Body of pancreas (tissue), 4 donors: ENCODE results near the gene DOCK3. TPM values are rescaled to one million over a fixed set of nuclear protein-coding genes. Genes with fewer than 3 reads are reported as not detected.

ENCODE experiments used
- ATAC-seq: fragments of 150-250 bp; one replicate; pipeline ENCODE4 v1.9.1; 2016
- DNase-seq, 4 donors: peaks; one replicate each; pipeline ENCODE4 v3.0.0-alpha.2; 2019
- H3K27ac ChIP-seq, 4 donors: fragments of 200-600 bp; sonication (generic); 1 replicate in 3 of 4; 2 replicates in 1 of 4; pipeline versions ENCODE4 v1.5.1 to v1.6.1; 2016 to 2019; ENCODE audit warnings: mild to moderate bottlenecking in 1 of 4, mixed read lengths in 1 of 4, moderate library complexity in 1 of 4
- H3K27me3 ChIP-seq, 2 donors: fragments of 200-600 bp; sonication (generic); one replicate each; pipeline ENCODE4 v1.6.0; 2016; ENCODE audit warnings: mild to moderate bottlenecking in 1 of 2
- H3K36me3 ChIP-seq, 2 donors: fragments of 200-600 bp; sonication (generic); replicated peaks in 1 of 2; 2 replicates each; pipeline ENCODE4 v1.5.1; 2016; ENCODE audit warnings: low read depth in 2 of 2; ENCODE audit not compliant: insufficient read depth in 1 of 2
- H3K4me1 ChIP-seq: fragments of 200-600 bp; sonication (generic); one replicate; pipeline ENCODE4 v1.6.0; 2016
- H3K4me3 ChIP-seq, 2 donors: fragments of 200-600 bp; sonication (generic); 1 replicate in 1 of 2; 2 replicates in 1 of 2; pipeline ENCODE4 v1.5.1; 2016 to 2019
- H3K9me3 ChIP-seq, 3 donors: fragments of 200-600 bp; sonication (generic); 1 replicate in 2 of 3; 2 replicates in 1 of 3; pipeline ENCODE4 v1.5.1; 2016
- CTCF ChIP-seq, 7 experiments: fragments of 450-650 bp in 4 of 7; fragments of 200-600 bp in 3 of 7; sonication (generic) in 3 of 7; IDR thresholded peaks; one replicate each; pipeline ENCODE4 v1.5.1; 2016 to 2019; ENCODE audit warnings: antibody characterized with exemption in 7 of 7
- POLR2A ChIP-seq, 3 donors: fragments of 450-650 bp; IDR thresholded peaks; one replicate each; pipeline ENCODE4 v1.6.1; 2016; ENCODE audit warnings: antibody characterized with exemption in 3 of 3, mild to moderate bottlenecking in 2 of 3
- WGBS, 2 donors: methylation state at CpG; one replicate each; pipeline ENCODE4 v1.1.5; 2017; 5-methylcytosine and 5-hydroxymethylcytosine counted together
- intact Hi-C: fragments of 100-400 bp; cut with DNase I; formaldehyde crosslinking; loops from one replicate; pipeline ENCODE4 v1.15.1; 2023
- total RNA-seq, 2 donors: library from RNA; depleted of rRNA; stranded (reverse); fragments of >200 nt; gene quantifications; one replicate each; pipeline ENCODE4 v1.1.0, GENCODE V29; 2016

Gene DOCK3
- total RNA-seq, 2 donors from 2014 or later, result 0.52 TPM; not detected in 1

GRCh38 chr3:50848308-50848707 is 173.6 kb downstream of the DOCK3 start:
- 89 to 93% methylated on average over 5 of the region's 5 CpGs for WGBS, 2 donors
- Histone ChIP-seq H3K27ac (no peak overlapping the region), H3K27me3 (no peaks in the 10 kb centered on the region), H3K36me3 (no peaks in the 10 kb centered on the region), H3K4me3 (no peak overlapping the region), H3K9me3 (peaks cover 0 to 17% (median 0%) of the 10 kb centered on the region in 3 donors), H3K4me1 (no peaks in the 10 kb centered on the region)
- intact Hi-C loops, result no loop called here
- TF ChIP-seq CTCF (IDR thresholded peaks at IDR 0.05), result no peak
- TF ChIP-seq POLR2A (IDR thresholded peaks at IDR 0.05), result no peak
- ATAC-seq, result no peak
- DNase-seq, result no peak

- no peaks in the 10 kb centered on the region for H3K4me1 ChIP-seq
- TF ChIP-seq CTCF (IDR thresholded peaks at IDR 0.05) (no peak), POLR2A (IDR thresholded peaks at IDR 0.05) (no peak)
- H3K27ac ChIP-seq, result no peak overlapping the region
- WGBS, 2 donors, result 72 to 83% methylated on average over 1 to 3 of the region's 3 CpGs
- no peaks in the 10 kb centered on the region for H3K27me3 ChIP-seq
- no peaks in the 10 kb centered on the region for H3K36me3 ChIP-seq
- no peak for DNase-seq
- ATAC-seq, result no peak
- peaks cover 0 to 17% (median 0%) of the 10 kb centered on the region in 3 donors for H3K9me3 ChIP-seq
- H3K4me3 ChIP-seq, result no peak overlapping the region
- intact Hi-C loops, result no loop called here
Measured at GRCh38 chr3:50850639-50851511, 176.1 kb downstream of the DOCK3 start.

- WGBS, 2 donors, result 39 to 61% methylated on average over 4 of the region's 4 CpGs
Measured at GRCh38 chr3:50853936-50854335, 179.2 kb downstream of the DOCK3 start.

GRCh38 chr3:50862221-50862620 is 187.5 kb downstream of the DOCK3 start:
- TF ChIP-seq CTCF (IDR thresholded peaks at IDR 0.05) (no peak), POLR2A (IDR thresholded peaks at IDR 0.05) (no peak)
- Histone ChIP-seq H3K27ac (no peak overlapping the region), H3K4me3 (no peak overlapping the region), H3K27me3 (no peaks in the 10 kb centered on the region), H3K36me3 (no peaks in the 10 kb centered on the region), H3K9me3 (no peaks in the 10 kb centered on the region), H3K4me1 (no peaks in the 10 kb centered on the region)
- DNase-seq, result no peak
- 77 to 82% methylated on average over 3 of the region's 3 CpGs for WGBS, 2 donors
- ATAC-seq, result no peak
- intact Hi-C loops, result no loop called here

More at GRCh38 chr3:50853936-50854335, 179.2 kb downstream of the DOCK3 start:
- intact Hi-C loops, result no loop called here
- Histone ChIP-seq H3K9me3 (peaks cover 0 to 9% (median 0%) of the 10 kb centered on the region in 3 donors), H3K4me1 (no peaks in the 10 kb centered on the region), H3K4me3 (no peak overlapping the region), H3K27ac (no peak overlapping the region), H3K36me3 (no peaks in the 10 kb centered on the region), H3K27me3 (no peaks in the 10 kb centered on the region)
- no peak for TF ChIP-seq POLR2A (IDR thresholded peaks at IDR 0.05)
- TF ChIP-seq CTCF (IDR thresholded peaks at IDR 0.05), result no peak
- no peak for DNase-seq
- ATAC-seq, result no peak
